ENCODE results near the gene PCSK9. TPM values are rescaled to one million over a fixed set of nuclear protein-coding genes. Genes with fewer than 3 reads are reported as not detected.

Gene PCSK9
- total RNA-seq (2014; rRNA removed; shearing (Covaris generic)): 0.03 and 0.05 TPM in 2 replicates
- polyA plus RNA-seq (2015; cell fraction: cytosol; rRNA removed): 0.02 TPM in 1 of 2 replicates, not detected in the other
- polyA plus RNA-seq (2015; cell fraction: nucleus; rRNA removed): not detected in 2 replicates

DNA sequence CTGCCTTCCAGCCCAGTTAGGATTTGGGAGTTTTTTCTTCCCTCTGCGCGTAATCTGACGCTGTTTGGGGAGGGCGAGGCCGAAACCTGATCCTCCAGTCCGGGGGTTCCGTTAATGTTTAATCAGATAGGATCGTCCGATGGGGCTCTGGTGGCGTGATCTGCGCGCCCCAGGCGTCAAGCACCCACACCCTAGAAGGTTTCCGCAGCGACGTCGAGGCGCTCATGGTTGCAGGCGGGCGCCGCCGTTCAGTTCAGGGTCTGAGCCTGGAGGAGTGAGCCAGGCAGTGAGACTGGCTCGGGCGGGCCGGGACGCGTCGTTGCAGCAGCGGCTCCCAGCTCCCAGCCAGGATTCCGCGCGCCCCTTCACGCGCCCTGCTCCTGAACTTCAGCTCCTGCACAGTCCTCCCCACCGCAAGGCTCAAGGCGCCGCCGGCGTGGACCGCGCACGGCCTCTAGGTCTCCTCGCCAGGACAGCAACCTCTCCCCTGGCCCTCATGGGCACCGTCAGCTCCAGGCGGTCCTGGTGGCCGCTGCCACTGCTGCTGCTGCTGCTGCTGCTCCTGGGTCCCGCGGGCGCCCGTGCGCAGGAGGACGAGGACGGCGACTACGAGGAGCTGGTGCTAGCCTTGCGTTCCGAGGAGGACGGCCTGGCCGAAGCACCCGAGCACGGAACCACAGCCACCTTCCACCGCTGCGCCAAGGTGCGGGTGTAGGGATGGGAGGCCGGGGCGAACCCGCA, at the start of gene PCSK9:
Gene PCSK9 (plus strand): TSS at position 207 of the 741 bp plus-strand sequence. CDS start 290 bp downstream, at position 497.
- DNase-seq (ENCODE audit: low read depth): no peak

DNA sequence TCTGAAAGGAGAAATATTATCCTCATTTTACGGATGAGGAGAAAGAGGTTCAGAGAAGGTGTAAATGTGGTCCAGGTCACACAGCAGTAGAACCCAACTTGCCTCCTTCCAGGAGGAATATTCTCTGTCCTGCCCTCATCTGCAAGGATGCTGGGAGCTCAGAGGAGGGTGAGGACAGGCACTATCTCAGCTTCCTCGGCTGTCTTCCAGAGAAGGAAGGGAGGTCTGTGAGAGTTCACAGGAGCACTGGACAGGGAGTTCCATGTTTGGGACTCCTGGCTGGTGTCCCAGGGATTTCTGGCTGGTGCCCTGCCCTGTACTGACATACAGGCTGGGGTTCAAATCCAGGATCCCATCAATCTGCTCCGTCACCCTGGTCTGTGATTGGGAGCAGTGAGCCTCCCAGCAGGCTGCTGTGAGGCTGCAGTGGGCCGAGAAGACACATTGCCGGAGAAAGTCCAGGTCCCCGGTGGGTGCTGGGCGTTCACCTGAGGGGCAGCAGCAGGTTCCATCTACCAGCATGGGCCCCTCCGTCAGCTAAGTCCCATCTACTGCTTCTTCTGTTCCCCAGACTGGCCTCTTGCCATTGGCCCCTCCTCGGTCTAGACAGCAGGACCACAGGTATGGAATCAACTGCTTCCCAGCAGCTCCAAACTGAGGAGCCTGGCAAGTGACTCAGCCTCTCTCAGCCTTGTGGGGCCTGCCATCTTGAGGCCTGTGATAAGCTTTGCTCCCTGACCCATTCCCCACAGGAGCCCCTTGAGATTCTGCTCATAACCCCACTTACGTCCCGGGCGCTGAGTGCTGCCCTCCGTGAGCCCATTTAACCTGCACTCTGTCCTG, 49.2 kb upstream of the PCSK9 start:
- no peak for DNase-seq (ENCODE audit: low read depth)

- no peak for DNase-seq (ENCODE audit: low read depth)
Observed at GRCh38 chr1:54990916-54991315, 48.4 kb upstream of the PCSK9 start.

DNA sequence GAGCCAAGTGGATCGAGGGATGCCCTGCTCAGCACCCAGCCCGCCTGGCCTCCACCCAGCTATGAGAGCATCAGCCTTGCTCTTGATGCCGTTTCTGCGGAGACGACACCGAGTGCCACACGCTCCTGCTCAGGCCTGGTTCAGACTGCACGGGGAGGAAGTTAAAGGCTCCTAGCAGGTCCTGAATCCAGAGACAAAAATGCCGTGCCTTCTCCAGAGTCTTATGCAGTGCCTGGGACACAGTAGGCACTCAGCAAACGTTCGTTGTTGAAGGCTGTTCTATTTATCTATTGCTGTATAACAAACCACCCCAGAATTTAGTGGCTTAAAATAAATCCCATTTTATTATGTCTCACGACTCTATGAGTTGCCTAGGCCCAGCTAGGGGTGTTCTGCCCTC, 47.4 kb upstream of the PCSK9 start:
- no peak for DNase-seq (ENCODE audit: low read depth)

DNA sequence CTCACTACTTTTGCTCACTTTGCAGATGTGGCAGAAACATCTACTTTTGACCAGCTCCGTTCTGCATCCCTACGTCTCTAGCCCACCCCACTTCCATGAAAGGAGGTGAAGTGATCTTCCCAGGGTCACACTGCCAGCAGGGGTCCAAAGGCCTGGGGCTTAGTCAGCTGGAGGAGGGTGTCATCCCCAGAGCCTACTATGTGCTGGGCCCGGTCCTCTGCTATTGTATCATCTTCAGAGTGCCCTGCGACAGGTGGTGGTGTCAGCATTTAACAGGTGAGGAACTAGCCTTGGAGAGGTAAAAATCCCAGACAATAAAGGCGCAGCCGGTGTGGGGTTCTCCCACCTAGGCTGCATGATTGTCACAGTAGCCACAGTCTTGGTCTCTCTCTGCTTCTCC, 46.2 kb upstream of the PCSK9 start:
- no peak for DNase-seq (ENCODE audit: low read depth)

DNA sequence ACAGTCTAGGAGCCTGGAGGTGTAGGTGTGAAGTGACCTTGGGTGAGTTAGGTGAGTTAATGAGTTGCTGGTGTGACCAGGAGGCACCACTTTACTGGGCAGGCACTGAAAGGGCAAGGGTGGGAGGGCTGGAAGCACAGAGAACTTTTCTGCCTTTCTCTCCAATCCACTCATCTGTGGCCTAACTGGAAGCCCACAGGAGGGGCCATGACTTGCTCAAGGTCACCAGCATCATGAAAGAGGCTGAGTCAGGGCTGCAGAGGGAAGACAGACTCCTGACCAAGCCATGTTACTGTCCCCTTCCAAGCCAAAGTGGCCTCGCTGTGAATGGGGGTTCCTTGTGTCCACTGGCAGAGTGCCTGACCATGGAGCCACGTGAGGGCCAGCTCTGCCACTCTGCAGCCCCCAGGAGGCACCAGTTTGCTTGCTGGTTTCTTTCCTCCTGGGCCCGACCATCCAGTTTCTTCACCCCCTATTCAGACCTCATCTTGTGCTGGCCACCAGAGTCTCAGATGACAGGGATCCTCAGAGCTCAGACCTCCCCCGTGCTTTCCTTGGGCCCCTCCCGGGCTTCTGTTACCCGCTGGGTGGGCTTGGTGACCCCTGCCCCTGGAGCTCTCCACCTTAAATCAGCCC, 44.9 kb upstream of the PCSK9 start:
- no peak for DNase-seq (ENCODE audit: low read depth)

DNA sequence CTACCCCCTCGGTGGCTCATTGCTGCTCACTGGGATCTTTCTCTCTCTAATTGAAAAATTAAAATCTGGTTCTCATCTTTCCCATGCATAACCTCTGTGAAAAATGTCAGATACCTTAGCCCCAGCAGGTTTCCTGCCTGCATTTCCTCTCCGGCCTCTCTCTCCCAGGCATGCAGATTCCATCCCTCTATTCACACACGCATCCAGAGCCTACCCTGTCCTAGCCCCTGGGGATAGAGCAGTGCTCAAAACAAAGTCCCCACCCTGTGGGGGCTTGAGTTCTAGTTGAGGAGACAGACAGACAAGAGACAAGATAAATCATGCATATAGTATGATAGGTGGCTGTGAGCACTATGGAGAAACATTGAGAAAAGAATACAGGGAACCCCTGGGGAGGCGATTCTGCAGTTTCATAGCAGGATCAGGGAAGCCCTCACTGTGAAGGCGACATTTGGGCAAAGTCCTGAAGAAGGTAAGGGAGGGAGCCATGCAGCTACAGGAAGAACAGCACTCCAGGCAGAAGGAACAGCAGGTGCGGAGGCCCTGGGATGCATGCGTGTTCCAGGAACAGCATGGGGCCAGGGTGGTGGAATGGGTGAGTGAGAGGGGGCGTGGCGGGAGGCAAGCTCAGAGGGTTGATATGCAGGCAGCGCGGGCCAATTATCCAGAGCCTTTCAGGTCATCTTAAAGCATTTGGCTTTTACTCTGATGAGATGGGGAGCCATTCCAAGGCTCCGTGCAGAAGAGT, 44.2 kb upstream of the PCSK9 start:
- no peak for DNase-seq (ENCODE audit: low read depth)

DNA sequence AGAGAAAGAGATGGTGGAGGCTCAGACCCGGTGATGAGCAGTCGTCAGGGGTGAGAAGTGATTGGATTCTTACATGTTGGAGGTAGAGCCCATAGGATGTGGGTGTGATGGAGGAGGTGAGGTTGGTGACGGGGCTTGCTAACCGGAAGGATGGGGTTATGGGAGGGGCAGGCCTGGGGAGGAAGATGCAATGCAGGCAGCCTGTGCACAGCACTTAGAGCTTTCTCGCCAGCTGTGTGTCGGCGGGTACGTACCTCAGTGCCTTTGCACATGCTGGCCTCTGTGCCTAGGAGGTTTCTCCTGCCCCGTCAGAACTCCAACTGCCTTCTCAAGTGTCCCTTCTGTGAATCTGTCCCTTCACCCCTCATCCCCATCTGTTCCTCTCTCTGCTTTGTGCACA, 43.5 kb upstream of the PCSK9 start:
- DNase-seq (ENCODE audit: low read depth): no peak

- peak; percentile 55 for DNase-seq (ENCODE audit: low read depth)
Observed at GRCh38 chr1:54996359-54996868, 42.9 kb upstream of the PCSK9 start.

GRCh38 chr1:54996869-54997710, 42.3 kb upstream of the PCSK9 start:
- no peak for DNase-seq (ENCODE audit: low read depth)

DNA sequence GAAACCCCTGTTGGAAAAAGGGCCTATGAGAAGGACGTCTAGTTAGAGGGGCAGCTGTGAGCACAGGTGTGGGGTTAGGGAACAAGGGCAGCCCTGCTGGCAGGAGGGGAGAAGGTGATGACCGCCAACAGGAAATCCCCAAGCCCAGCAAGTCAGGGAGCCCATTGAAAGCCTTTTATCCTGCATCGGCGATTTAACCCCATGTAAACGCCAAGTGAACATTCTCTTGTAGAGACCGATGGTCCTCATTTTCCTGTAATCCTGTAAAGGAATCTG, 41.7 kb upstream of the PCSK9 start:
- no peak for DNase-seq (ENCODE audit: low read depth)

GRCh38 chr1:54998100-54998499, 41.2 kb upstream of the PCSK9 start:
- DNase-seq (ENCODE audit: low read depth): no peak

GRCh38 chr1:54998677-54999076, 40.7 kb upstream of the PCSK9 start, which contains the start of gene BSND:
Gene BSND, plus strand, starts transcription at chr1:54998933. Its CDS starts 254 bp downstream, at chr1:54999187.
- DNase-seq (ENCODE audit: low read depth): no peak

DNA sequence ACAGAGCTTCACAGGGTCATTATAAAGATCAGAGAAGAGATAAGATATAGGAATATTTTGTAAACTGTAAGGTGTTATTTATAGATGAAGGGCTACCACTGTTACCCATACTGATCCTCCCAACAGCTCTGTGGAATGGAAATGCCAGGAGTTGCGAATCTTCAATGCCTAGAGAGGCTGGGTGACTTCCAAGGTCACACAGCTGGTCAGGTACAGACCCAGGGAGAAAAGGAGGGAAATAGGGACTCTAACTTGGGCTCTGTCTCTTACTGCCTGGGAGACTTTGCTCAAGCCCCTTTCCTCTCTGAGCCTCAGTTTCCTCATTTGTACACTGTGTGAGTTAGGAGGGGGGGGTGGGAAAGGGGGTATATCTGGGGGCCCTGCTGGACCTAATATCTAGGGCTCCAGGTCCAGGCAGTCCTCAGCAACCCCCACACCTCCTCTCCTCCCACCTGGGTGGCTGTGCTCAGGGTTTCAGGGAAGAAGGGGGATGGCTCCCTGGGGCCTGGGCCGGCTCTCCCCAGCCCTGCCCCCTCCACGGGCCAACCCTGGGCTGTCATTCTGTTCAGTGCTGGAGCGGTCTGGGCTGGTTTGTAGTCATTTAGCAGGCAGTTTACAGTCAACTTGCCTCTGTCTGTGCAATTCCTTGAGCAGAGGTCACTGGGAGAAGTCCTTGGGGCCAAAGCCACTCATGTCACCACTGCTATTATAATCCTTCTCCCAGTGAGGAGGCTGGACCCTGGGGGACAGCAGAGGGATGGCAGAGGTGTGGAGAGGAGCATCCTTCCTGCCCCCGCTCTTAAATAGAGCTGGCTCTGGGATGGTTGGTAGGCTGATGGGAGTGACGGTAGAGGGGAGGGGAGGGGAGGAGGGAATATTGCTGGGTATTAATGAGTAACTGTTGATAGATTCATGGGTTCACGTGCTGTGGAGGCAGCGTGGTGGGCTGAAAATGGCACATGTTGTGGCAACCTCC, 39.0 kb upstream of the PCSK9 start:
- DNase-seq (ENCODE audit: low read depth): no peak

DNA sequence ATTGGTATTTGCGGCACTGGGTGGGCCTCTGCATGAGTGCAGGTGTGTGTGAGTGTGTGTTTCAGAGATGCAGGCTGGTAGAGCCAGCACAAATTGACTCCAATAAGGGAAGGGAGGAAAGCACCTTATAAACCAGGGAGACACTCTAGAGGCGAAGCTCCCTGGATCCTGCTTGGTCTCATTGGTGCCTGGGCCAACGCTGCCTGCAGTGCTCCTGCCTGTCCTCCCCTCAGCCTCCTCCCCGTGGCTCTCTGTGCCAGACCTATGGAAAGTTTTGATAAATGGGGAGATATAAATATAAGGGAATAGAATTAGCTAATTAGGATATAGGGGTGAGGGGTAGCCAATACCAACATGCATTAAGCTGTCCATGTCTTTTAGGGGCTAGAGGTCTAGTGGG, 38.0 kb upstream of the PCSK9 start:
- DNase-seq (ENCODE audit: low read depth): no peak

GRCh38 chr1:55002686-55003085, 36.7 kb upstream of the PCSK9 start:
- DNase-seq (ENCODE audit: low read depth): no peak

GRCh38 chr1:55005351-55006140, 33.8 kb upstream of the PCSK9 start:
- DNase-seq (ENCODE audit: low read depth): no peak

DNA sequence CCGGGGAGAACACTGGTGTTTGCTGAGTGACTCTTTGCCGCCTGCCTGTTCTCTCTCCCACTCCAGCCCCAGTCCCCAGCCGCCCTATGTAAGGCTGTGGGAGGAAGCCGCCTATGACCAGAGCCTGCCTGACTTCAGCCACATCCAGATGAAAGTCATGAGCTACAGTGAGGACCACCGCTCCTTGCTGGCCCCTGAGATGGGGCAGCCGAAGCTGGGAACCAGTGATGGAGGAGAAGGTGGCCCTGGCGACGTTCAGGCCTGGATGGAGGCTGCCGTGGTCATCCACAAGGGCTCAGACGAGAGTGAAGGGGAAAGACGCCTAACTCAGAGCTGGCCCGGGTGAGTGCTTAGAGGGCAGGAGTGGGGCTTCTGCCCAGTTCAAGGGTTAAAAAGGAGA, 32.4 kb upstream of the PCSK9 start:
- DNase-seq (ENCODE audit: low read depth): no peak
